Measurements from ENCODE around the gene C11orf24. TPM values are rescaled to one million over a fixed set of nuclear protein-coding genes. Genes with fewer than 3 reads are reported as not detected.

Gene C11orf24
- polyA plus RNA-seq, 1 of the 3 experiments (the other 2 are of a cell fraction): 50.9 TPM

GRCh38 chr11:68282141-68282860, 10.5 kb upstream of the C11orf24 start:
- ChIA-PET POLR2A (no interaction called here), CTCF (interaction anchor here (1.2 kb wide), 1 partner anchor 16 kb away, joined by 3 read pairs; no protein-coding TSS in a partner anchor)
- no peak overlapping the region for H3K4me2 ChIP-seq
- no peaks in the 10 kb centered on the region for H3K9me2 ChIP-seq
- DNase-seq: no peak
- peak overlapping the region; percentile 42; the same call in 1 of the 2 replicates for H2AFZ ChIP-seq (ENCODE audit: low read depth)
- H3F3A ChIP-seq (replicated peaks; ENCODE audit: insufficient read depth): peaks cover 3% of the 10 kb centered on the region
- no peak for TF ChIP-seq RFX5 (IDR thresholded peaks at IDR 0.05; ENCODE audit: low read length)
- TF ChIP-seq YY1 (IDR thresholded peaks at IDR 0.05; ENCODE audit: low read depth): no peak
- no peak for TF ChIP-seq MXI1 (IDR thresholded peaks at IDR 0.05; ENCODE audit: low read depth, low read length)
- no peak for TF ChIP-seq TAF1 (IDR thresholded peaks at IDR 0.05; ENCODE audit: borderline replicate concordance, low read depth, low read length)
- no peak for TF ChIP-seq TCF12 (IDR thresholded peaks at IDR 0.05)
- TF ChIP-seq, protein P1, sequence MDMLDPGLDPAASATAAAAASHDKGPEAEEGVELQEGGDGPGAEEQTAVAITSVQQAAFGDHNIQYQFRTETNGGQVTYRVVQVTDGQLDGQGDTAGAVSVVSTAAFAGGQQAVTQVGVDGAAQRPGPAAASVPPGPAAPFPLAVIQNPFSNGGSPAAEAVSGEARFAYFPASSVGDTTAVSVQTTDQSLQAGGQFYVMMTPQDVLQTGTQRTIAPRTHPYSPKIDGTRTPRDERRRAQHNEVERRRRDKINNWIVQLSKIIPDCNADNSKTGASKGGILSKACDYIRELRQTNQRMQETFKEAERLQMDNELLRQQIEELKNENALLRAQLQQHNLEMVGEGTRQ (IDR thresholded peaks at IDR 0.05; ENCODE audit: borderline replicate concordance, low read depth, low read length): no peak
- no peak for TF ChIP-seq TEAD4 (IDR thresholded peaks at IDR 0.05; ENCODE audit: borderline replicate concordance, insufficient read depth)
- TF ChIP-seq GABPA (IDR thresholded peaks at IDR 0.05; ENCODE audit: low read depth): no peak
- no peak for TF ChIP-seq ELF1 (IDR thresholded peaks at IDR 0.05)
- TF ChIP-seq, protein P2, sequence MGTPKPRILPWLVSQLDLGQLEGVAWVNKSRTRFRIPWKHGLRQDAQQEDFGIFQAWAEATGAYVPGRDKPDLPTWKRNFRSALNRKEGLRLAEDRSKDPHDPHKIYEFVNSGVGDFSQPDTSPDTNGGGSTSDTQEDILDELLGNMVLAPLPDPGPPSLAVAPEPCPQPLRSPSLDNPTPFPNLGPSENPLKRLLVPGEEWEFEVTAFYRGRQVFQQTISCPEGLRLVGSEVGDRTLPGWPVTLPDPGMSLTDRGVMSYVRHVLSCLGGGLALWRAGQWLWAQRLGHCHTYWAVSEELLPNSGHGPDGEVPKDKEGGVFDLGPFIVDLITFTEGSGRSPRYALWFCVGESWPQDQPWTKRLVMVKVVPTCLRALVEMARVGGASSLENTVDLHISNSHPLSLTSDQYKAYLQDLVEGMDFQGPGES (IDR thresholded peaks at IDR 0.05; ENCODE audit: low read depth, low read length): no peak
- TF ChIP-seq, protein P3, sequence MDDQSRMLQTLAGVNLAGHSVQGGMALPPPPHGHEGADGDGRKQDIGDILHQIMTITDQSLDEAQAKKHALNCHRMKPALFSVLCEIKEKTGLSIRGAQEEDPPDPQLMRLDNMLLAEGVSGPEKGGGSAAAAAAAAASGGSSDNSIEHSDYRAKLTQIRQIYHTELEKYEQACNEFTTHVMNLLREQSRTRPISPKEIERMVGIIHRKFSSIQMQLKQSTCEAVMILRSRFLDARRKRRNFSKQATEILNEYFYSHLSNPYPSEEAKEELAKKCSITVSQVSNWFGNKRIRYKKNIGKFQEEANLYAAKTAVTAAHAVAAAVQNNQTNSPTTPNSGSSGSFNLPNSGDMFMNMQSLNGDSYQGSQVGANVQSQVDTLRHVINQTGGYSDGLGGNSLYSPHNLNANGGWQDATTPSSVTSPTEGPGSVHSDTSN (IDR thresholded peaks at IDR 0.05): no peak
- no peak for TF ChIP-seq EP300 (IDR thresholded peaks at IDR 0.05; ENCODE audit: borderline replicate concordance in 1 of 2, low read depth in 1 of 2, low read length in 1 of 2)
- TF ChIP-seq EZH2phosphoT487 (IDR thresholded peaks at IDR 0.05; ENCODE audit: borderline replicate concordance, low read depth): no peak
- no peak for TF ChIP-seq NRF1 (IDR thresholded peaks at IDR 0.05; ENCODE audit: low read depth, low read length)
- H3K27me3 ChIP-seq (ENCODE audit: insufficient read depth): no peaks in the 10 kb centered on the region
- H3K36me3 ChIP-seq (replicated peaks in 1 of 2; ENCODE audit: control insufficient read depth in 1 of 2, insufficient read depth in 2 of 2, low read length in 1 of 2): no peaks in the 10 kb centered on the region
- H3K9me3 ChIP-seq: no peaks in the 10 kb centered on the region
- H3K4me3 ChIP-seq (ENCODE audit: low read depth in 2 of 2, low read length in 1 of 2): no peak overlapping the region
- H3K4me1 ChIP-seq (ENCODE audit: control insufficient read depth in 1 of 2, insufficient read depth in 2 of 2, low read depth in 1 of 2, low read length in 1 of 2): no peaks in the 10 kb centered on the region
- 67% methylated on average over 15 of the region's 15 CpGs for WGBS (ENCODE audit: low lambda C conversion rate)
- no peak overlapping the region for H3K27ac ChIP-seq (ENCODE audit: low read depth in 2 of 2, low read length in 1 of 2)
- no peak overlapping the region for H3K9ac ChIP-seq
- H3K79me2 ChIP-seq (ENCODE audit: insufficient read depth): no peaks in the 10 kb centered on the region
- H4K20me1 ChIP-seq (ENCODE audit: insufficient read depth): no peaks in the 10 kb centered on the region

GRCh38 chr11:68279676-68280075, 7.9 kb upstream of the C11orf24 start:
- no peak overlapping the region for H2AFZ ChIP-seq (ENCODE audit: low read depth)
- TF ChIP-seq RAD21 (IDR thresholded peaks at IDR 0.05; ENCODE audit: low read length) (no peak), MXI1 (IDR thresholded peaks at IDR 0.05; ENCODE audit: low read depth, low read length) (no peak), MEF2A (IDR thresholded peaks at IDR 0.05; ENCODE audit: borderline replicate concordance, low read depth) (no peak), REST (IDR thresholded peaks at IDR 0.05; ENCODE audit: low read depth, low read length) (no peak), JUND (IDR thresholded peaks at IDR 0.05) (no peak), TAF1 (IDR thresholded peaks at IDR 0.05; ENCODE audit: borderline replicate concordance, low read depth, low read length) (no peak)
- TF ChIP-seq, protein P4, sequence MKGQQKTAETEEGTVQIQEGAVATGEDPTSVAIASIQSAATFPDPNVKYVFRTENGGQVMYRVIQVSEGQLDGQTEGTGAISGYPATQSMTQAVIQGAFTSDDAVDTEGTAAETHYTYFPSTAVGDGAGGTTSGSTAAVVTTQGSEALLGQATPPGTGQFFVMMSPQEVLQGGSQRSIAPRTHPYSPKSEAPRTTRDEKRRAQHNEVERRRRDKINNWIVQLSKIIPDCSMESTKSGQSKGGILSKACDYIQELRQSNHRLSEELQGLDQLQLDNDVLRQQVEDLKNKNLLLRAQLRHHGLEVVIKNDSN (IDR thresholded peaks at IDR 0.05; ENCODE audit: borderline replicate concordance, low read depth): no peak

More at GRCh38 chr11:68279676-68280075, 7.9 kb upstream of the C11orf24 start:
- no peak overlapping the region for H3K27ac ChIP-seq (ENCODE audit: low read depth in 2 of 2, low read length in 1 of 2)
- no peaks in the 10 kb centered on the region for H4K20me1 ChIP-seq (ENCODE audit: insufficient read depth)
- no peaks in the 10 kb centered on the region for H3K79me2 ChIP-seq (ENCODE audit: insufficient read depth)
- H3K9me3 ChIP-seq: no peaks in the 10 kb centered on the region
- 85% methylated on average over 5 of the region's 5 CpGs for WGBS (ENCODE audit: low lambda C conversion rate)
- no peaks in the 10 kb centered on the region for H3K4me1 ChIP-seq (ENCODE audit: control insufficient read depth in 1 of 2, insufficient read depth in 2 of 2, low read depth in 1 of 2, low read length in 1 of 2)
- H3K9me2 ChIP-seq: no peaks in the 10 kb centered on the region
- no peak for DNase-seq
- no peaks in the 10 kb centered on the region for H3K27me3 ChIP-seq (ENCODE audit: insufficient read depth)
- peaks cover 3% of the 10 kb centered on the region for H3F3A ChIP-seq (replicated peaks; ENCODE audit: insufficient read depth)
- H3K4me3 ChIP-seq (ENCODE audit: low read depth in 2 of 2, low read length in 1 of 2): no peak overlapping the region
- CTCF ChIA-PET: interaction anchor here (0.7 to 3.4 kb wide), 3 partner anchors 18 to 82 kb away, joined by 3 to 21 read pairs (median 5); no protein-coding TSS in a partner anchor
- no peak overlapping the region for H3K9ac ChIP-seq
- H3K4me2 ChIP-seq: no peak overlapping the region
- no peaks in the 10 kb centered on the region for H3K36me3 ChIP-seq (replicated peaks in 1 of 2; ENCODE audit: control insufficient read depth in 1 of 2, insufficient read depth in 2 of 2, low read length in 1 of 2)
- POLR2A ChIA-PET: no interaction called here

All from SK-N-SH (cell line).